ENCODE results near the gene UBR4.

UBR4 gene

DNA sequence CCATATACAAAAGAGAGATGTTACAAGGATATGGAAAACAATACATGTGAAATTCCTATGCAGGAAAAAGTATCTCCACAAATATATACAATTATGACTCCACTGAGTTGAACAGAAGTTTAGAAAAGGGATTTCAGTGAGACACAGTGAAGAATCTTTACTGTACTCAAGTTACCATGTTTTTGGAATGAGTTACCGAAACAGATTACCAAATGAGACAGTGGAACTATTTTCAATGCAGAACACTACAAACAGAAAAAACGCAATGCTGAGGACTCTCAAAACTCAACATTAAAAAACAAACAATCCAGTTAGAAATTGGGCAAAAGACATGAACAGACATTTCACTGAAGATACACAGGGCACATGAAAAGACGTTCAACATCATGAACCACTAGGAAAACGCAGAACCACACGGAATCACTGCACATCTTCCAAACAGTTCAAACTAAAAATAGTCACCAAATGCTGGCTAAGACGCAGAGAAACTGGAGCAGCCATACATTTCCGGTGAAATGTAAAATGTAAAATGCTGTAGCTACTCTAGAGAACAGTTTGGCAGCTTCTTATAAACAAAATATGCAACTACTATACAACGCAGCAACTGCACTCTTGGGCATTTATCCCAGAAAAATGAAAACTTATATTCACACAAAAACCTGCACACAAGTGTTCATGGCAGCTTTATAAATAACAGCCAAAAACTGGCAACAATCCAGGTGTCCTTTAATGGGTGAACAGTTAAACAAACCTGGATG lies 118.7 kb downstream of the UBR4 start:
- DNase-seq (ENCODE audit: low read depth, low spot score), result no peak

DNA sequence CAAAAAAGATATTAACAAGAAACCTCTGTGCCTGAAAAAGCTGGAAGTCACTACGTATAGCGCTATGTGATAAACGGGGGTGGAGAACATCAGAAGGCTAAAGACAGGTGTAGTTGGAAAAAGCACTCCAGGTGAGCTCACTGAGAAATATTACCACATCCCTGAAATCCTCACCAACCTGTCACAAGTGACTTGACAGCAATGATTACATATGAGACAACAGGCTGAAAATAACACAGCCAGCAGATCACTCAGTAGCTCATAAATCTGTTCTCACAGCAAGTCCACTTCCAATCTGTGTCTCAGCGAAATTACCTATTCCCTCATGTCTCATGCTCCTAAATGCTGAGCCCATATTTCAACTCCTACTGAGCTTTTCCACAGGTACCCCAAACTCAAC lies 120.5 kb downstream of the UBR4 start:
- no peak for DNase-seq (ENCODE audit: low read depth, low spot score)

DNA sequence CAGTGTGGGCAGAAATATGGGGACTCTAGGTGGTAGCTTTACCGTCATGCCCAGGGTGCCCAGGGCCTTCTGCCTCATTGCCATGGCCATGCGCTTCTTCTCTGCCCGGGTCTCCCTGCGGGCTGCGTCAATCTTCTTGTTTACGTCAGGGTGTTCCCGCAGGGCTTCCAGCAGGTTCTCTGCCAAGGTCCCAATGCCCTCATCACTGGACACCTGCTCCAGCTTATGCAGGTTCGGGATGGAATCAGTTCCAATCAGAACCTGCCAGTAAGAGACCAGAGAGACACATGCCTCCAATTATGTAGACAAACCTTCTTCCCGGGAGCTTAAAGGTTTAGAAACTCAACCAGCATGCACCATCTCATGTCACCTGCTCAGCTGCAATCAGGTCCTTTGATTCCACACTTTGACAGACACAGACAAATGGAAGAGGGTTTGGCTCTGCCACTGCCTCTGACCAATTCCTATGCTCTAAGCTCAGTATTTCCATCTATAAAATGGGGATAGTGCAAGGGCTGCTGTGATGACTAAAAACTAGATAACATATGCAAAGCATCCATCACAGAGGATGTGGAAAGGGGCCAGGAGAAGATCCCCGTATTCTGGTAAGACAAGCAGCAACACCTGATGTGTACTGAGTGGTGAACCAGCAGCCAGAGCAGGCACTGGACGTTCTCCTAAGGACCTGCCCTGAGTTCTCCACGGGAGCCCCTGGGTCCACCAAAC lies 121.2 kb downstream of the UBR4 start:
- DNase-seq (ENCODE audit: low read depth, low spot score), result no peak

DNA sequence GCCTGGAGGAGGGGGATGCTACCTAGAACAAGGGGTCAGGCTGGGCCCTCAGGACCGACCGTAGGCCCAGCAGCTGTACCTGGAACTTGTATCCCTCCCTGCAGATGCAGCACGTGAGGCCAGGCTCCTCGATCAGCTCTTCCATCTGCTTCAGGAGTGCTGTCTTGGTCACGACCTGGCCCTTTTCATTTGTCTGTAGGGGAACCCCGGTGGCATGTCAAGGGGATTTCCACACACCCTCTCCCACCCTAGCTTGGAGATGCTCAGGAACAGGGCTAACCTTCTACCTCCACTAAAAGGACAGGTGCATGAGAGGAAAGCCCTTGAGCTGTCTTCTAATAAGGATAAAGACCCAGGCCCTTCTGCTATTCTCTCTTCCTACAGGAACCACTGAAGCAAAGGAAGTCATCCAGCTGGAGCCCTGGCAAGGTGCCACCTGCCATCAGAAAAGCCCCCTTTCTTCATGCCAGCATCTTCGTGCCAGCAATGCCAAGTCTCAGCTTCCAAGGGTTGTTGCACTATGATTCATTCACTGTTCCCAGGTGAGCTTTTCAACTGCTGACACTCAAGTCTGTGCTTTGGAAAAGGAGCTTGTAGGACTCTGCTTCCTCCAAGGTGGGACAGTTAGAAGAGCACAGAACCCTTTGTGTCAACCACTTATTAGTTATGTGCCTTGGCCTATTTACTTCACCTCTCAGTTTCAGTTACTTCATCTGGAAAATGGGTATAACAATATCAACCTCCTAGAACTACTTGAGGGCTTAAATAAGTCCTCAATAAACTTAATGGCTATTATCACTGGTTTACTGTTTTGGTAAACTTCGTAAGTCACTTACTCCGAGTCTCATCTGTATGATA lies 122.1 kb downstream of the UBR4 start:
- DNase-seq (ENCODE audit: low read depth, low spot score), result no peak

DNA sequence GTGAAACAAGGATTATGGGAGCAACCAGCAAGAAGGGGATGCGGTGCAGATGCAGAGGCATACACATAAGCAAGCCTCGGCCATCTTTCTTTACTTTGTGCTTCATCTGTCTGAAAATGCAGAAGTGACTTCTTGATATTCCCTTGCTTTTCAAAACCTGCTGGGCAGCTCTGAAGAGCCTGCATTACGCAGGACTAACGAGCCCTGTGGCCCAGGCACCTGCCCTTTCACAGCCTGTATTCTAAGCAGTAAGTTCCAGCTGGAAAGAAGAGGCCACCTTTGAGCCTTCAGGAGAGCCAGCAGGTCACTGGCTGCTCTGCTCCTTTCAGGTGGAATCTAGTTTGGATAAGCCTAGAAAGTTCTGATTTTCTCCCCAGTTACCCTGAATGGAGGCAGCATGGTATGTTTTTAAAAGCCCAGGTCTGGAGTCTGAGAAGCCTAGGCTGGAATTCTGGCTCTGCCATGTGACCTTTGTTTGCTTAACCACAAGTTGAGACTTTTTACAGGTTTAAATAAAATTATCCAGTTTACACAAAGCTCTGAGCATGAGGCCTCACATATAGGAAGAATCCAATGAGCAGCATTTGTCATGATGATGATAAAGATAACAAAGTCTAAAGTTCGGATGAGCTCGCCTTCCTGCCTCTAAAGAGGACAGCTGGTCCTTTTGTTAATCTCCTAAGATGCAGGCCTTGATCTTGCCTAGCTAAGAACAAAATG lies 122.9 kb downstream of the UBR4 start:
- DNase-seq (ENCODE audit: low read depth, low spot score), result no peak

DNA sequence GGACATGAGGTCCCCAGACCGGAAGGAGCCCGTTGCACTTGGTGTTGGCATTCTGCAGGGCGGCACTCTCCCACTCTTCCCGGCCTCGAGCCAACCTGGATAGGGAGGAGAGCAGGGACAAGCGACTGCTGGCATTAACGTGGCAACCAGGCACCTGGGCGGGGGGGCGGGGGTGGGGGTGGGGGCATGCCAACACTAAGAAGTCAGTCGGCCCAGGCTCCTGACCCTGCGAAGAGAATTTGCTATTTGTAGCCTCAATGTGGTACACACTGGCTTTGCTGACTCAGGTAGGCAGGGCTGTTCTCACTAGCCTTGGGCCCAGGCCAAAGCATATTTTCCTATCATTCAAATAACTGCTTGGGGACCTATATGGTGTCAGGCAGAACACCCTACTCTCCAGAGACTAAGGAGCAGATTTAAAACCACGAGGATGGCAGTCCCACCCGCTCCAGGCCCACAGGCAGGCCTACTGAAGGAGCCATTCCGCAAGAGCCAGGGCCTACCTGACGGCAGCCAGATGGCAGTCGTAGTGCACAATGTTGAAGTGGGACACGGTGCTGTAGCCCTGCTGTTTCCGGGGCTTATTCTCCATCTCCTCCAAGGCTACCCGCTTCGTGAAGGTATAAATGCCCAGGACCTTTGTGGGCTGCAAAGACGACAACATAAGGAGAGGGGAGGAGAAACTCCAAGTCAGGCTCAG lies 123.7 kb downstream of the UBR4 start:
- no peak for DNase-seq (ENCODE audit: low read depth, low spot score)

DNA sequence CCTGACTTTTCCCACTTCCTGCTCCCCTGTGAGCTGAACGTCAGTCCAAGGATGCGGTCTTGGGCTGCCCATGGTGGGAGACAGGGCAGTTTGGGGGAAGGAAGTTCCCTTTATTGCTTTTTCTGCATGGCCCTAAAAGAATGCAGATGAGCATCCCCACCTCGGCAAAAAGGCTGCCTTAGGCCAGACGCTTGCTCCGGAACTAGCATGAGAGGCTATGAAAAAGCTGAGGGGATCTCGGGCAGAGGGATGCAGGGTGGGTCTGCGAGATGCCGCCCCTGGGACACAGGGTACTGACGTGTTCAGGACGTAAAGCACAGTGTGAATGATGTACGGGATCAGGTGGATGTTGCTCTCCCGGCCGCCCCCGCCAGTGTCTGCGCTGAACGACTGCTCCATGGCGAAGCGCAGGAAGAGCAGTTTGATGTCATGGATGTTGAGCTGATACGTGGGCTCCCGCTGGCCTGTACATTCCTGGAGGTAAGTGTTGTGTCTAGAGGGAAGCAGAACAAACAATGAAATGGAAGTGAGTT lies 125.8 kb downstream of the UBR4 start:
- no peak for DNase-seq (ENCODE audit: low read depth, low spot score)

DNA sequence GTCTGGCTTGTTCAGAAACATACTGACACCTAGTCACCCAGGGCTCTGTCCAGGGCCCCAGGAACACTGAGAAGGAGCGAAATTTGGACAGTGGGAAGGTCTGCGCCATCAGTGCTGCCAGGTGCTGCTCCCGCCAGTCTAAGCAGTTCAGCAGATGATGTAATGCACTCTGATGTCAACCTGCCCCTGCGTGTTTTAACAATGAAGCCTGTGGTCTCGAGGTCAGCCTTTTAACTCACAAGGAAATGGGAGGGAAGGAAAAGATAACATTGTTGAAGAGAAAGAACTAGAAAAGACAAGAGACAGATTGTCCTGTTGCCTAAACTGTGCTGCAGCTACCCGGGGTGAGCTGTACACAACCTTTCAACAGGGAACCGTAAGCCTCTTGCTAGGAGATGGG lies 127.0 kb downstream of the UBR4 start:
- DNase-seq (ENCODE audit: low read depth, low spot score), result no peak

DNA sequence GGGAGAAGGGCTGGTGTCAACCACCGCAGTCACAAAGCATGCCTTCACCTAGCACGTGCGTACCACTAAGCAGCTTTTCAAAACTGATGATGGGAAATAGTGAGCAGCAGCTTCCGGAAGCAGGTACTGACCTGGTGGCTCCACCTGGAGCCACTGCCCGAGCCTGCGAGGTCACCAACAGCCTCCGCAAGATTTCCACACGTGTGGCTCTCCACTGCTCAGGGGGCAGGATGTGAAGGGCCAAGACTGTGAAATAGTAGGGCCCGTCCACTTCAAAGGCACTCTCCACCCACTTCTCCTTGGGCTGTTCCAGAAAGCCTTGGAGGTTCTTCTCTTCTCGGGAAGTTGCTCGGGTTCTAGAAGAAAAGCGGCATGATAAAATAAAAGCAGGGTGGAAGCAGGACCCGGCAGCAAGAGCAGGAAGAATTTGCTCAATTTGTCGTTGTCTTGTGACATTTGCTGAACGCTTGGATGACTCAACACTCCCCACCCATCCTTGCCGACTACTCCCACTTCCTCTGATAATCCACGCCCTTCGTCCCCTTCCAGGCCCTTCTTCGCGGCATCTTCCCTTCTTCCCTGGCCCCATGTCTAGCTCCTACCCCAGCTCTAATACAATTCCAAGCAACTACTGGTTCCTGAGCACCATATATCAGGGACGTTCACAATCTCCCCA lies 128.7 kb downstream of the UBR4 start:
- no peak for DNase-seq (ENCODE audit: low read depth, low spot score)

DNA sequence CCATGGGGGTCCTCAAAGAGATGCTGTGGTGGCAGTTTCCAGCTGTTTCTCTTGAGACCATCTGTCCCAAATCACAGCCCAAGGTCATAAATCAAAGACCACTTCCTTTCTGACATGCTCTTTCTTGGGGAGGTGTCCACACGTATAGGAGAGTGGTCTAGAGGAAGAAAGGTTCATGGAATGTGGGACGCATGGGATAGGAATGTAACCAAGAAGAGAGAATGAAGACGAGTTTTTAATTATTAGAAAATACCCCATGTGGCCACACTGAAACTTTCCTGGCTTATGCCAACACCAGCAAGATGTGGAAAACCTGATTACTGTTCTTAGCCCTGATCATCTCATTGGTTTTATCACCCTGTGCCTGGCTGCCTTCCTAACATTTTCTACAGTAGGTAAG lies 129.3 kb downstream of the UBR4 start:
- no peak for DNase-seq (ENCODE audit: low read depth, low spot score)

DNA sequence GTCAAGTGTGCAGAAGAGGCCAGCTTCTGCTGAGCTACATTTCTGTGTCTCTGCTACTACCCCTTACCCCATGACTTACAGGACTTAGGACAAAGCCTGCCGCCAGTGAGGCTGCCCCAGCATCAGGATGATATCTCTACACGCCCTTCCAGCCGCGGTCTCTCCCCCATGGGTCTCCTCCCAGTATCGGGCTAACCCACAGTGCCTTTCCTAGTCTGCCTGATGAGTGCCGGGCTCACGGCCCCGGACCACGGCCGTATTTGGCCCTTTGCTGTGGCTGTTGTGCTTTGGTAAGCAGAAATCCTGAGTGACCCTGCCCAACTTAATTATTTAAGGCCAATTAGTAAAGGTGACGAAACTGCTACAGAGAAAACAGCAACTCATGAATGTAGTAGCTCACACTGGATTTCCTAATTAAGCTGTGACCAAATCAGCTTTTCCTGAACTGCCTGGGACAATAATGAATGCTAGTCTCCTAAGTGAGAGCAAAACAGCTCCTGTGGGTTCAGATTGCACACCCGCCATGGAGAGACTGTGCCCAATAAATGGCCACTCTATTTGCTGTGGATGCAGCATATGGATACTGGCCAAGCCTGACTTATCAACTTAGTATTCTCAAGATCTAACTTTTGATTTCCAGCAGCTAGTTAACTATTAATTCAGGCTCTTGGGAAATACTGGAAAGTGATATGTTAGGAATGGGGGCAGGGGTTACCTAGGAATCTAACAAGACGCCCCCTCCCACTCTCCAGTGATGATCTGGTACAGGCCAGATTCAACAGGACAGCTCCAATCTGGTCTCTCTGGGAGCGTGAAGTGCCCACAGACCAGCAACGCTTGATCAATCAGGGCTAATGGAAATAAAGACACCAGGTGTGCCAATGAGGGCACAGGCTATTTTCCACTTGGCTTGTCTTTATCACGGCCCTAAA lies 130.3 kb downstream of the UBR4 start:
- no peak for DNase-seq (ENCODE audit: low read depth, low spot score)

DNA sequence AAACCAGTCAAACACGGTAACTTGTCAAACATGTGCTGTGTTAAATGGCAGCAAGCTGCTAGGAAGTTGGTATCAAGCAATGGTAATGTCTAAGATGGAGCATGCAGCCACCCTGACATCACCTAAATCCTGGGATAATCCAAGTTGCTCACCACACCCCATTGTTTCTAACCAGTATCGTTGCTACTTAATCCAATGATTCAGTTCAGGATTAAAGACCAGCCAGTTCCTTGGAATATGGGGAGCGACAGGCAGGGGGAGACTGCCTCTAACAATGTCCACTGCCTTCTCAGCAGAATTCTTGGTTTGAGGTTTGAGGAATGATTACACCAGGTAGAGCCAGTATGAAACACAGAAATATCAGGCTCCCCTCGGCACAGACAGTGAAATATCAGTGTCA lies 131.5 kb downstream of the UBR4 start:
- DNase-seq (ENCODE audit: low read depth, low spot score), result no peak

DNA sequence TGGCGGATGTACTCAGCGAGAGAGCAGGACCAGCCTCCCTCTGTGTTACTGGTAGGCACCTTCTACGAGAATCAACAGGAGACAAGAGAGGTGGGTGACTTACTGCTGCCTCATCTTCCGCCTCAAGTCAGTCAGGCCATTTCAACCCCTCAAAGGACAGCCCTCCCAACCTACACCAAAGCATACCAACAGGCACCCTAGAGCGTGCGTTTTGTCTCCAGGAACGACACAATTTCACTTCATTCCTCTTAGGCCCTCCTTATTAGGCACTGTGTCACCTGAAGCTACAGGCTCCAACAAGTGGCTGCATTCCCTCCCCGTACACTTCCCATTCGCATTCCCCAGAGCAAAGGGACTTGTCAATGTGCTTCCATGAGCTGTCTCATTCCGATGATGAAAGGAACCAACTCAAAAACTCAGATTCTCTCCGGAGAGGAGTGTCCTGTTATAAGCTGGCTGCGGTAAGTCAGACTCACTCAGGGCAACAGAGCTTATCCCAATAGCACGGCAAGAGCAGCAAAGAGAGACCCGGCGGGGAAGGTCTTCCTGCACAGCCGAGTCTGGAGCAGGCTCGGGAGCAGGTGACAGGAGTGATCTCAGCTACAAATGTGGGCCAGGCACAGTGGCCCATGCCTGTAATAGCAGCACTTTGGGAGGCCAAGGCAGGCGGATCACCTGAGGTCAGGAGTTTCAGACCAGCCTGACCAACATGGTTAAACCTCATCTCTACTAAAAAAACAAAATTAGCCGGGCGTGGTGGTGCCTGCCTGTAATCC lies 133.0 kb downstream of the UBR4 start:
- no peak for DNase-seq (ENCODE audit: low read depth, low spot score)

DNA sequence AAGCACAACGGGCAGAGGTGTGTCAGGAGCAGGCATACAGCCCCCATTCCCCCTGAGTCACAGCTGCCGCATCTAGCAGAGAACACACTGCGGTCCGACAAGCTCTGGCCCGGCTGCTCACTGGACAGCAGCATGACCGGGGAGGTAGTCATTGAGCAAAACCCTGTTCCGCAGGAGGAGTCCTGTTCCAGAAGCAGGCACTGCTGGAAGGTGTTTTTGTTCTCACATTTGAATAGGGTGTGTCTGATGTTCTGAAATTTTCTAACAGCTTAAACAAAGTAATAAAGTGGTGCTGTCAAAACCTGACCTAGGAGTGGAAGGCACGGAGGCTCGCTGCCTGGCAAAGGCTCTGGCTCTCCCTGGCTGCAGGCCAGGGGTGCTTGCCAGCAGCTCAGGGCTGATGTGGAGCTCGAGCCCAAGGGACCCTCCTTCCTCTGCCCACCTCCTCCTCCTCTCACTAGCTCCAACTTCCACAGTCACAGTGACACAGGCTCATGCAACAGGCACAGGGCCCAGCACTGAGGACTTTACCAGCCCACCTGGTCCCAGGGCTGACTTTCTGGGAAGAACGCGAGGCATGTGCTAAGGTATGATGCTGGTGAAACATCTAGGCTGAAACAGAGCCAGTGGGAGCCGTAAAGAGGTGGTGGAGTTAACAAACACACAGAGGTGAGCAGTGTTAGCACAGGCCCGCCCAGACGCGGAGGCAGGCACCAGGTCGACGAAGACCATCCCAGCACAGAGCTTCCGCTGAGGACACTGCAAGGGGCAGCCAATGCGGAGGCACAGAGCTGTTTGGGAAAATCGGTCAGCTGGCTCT lies 135.0 kb downstream of the UBR4 start:
- DNase-seq (ENCODE audit: low read depth, low spot score), result no peak

DNA sequence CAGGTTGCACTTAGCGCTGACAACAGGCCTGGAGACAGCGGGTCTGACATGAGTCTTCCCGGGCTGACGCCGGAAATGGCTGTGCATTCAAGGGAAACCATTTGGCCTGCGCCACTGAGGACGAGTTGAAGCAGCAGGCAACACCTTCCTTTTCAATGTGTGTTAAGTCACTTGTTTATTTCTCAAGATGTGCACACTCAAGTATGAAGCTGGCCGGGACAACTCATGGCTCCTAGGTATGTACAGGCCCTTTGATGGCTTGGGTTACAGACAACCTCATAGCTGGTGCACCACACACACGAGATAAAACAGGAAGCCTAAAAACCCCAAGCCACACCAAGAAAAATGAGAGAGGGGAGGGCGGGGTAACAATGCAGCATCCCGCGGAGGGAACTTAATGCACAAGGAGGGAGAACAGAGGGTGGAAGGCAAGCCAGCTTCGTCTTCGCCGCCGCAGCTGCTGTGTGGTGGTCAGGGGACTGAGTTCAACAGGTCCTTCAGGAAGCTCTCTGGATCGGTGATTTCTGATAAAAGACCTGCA lies 135.6 kb downstream of the UBR4 start:
- no peak for DNase-seq (ENCODE audit: low read depth, low spot score)

DNA sequence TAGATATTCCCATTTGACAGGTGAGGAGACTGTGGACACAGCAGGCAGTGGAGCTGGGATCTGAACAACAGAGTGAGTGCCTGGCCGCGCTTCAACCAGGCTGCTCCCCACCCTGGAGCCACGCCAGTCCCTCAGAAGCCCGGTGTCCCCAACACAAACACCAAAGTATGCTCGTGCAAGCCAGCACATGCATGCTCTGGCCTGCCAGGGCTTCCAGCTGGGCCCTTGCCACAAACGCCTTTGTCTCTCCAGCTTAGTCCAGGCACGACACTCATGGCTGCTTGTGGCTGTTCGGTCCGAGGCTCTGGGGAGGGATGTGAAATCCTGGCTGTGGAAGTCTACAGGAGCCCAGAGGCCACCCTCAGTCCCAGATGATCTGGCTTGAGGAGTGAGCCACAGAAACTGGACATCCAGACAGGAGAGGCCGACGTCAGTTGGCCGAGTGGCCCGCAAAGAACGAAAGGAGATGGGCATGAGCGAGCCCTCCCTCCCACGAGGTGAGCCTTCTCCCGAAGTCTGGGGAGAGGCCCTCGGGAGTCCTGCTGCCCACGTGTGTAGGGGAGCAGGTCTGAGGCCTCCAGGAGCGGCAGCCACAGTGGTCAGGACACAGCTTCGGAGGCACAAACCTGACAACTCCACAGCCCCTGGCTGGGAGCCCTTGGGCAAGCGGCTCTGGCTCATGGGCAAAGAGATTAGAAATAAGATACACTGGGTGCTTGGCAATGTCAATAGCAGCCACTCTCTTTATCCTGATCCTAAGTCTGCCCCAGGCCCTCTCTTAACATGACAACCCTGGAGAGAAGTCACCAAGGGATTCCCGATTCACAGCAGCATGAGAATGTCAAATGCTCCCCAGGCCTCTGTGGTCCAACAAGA lies 136.5 kb downstream of the UBR4 start:
- DNase-seq (ENCODE audit: low read depth, low spot score), result no peak
